GM19463 (cell line): Measurements from ENCODE around the gene E4F1.

Source experiments
- ATAC-seq: cut with Tn5 transposase; IDR thresholded peaks from one replicate; pipeline ENCODE4 v1.9.1; 2021; ENCODE audit warnings: mild to moderate bottlenecking, moderate library complexity; ENCODE audit not compliant: unreplicated experiment

Gene E4F1, protein sequence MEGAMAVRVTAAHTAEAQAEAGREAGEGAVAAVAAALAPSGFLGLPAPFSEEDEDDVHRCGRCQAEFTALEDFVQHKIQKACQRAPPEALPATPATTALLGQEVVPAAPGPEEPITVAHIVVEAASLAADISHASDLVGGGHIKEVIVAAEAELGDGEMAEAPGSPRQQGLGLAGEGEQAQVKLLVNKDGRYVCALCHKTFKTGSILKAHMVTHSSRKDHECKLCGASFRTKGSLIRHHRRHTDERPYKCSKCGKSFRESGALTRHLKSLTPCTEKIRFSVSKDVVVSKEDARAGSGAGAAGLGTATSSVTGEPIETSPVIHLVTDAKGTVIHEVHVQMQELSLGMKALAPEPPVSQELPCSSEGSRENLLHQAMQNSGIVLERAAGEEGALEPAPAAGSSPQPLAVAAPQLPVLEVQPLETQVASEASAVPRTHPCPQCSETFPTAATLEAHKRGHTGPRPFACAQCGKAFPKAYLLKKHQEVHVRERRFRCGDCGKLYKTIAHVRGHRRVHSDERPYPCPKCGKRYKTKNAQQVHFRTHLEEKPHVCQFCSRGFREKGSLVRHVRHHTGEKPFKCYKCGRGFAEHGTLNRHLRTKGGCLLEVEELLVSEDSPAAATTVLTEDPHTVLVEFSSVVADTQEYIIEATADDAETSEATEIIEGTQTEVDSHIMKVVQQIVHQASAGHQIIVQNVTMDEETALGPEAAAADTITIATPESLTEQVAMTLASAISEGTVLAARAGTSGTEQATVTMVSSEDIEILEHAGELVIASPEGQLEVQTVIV

GRCh38 chr16:2223221-2223941 lies at the start of gene E4F1:
Gene E4F1 (plus strand): TSS chr16:2223591. CDS start chr16:2223614, 23 bp downstream.
- ATAC-seq = peak; percentile 94

- no peak for ATAC-seq
These were observed 49.5 kb upstream of the E4F1 start for GRCh38 chr16:2173916-2174315.

- no peak for ATAC-seq
These were observed 48.8 kb upstream of the E4F1 start for GRCh38 chr16:2174396-2175131.

- ATAC-seq = no peak
These were observed 47.9 kb upstream of the E4F1 start for GRCh38 chr16:2175454-2175853.

DNA sequence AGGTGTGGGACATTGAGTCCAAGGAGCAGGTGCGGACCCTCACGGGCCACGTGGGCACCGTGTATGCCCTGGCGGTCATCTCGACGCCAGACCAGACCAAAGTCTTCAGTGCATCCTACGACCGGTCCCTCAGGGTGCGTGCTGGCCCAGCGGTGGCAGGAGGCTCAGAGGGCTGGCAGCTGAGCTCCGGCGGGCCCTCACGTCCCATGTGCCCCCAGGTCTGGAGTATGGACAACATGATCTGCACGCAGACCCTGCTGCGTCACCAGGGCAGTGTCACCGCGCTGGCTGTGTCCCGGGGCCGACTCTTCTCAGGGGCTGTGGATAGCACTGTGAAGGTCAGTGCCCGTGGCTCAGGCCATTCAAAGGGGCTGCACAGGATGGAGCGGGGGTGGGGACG lies 47.3 kb upstream of the E4F1 start:
- ATAC-seq = no peak

- no peak for ATAC-seq
These were observed 46.3 kb upstream of the E4F1 start for GRCh38 chr16:2177101-2177500.

DNA sequence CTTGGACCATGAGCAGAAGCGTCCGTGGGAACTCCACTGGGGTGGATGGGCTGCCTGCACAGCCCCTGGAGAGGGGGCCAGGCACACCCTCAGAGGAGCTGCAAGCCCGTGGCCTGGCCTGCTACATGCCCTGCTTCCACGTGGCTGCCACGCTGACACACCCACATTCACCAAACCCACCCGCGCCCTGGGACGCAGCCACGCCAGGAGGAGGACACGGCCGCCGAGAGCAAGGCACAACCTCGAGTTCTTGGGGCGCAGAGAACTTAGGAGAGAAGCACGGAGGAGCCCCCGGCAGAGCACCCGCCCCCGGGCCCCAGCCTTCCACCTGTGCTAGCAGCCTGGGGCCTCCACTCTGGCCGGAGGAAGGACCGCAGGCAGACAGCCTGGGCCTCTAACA lies 45.8 kb upstream of the E4F1 start:
- no peak for ATAC-seq

DNA sequence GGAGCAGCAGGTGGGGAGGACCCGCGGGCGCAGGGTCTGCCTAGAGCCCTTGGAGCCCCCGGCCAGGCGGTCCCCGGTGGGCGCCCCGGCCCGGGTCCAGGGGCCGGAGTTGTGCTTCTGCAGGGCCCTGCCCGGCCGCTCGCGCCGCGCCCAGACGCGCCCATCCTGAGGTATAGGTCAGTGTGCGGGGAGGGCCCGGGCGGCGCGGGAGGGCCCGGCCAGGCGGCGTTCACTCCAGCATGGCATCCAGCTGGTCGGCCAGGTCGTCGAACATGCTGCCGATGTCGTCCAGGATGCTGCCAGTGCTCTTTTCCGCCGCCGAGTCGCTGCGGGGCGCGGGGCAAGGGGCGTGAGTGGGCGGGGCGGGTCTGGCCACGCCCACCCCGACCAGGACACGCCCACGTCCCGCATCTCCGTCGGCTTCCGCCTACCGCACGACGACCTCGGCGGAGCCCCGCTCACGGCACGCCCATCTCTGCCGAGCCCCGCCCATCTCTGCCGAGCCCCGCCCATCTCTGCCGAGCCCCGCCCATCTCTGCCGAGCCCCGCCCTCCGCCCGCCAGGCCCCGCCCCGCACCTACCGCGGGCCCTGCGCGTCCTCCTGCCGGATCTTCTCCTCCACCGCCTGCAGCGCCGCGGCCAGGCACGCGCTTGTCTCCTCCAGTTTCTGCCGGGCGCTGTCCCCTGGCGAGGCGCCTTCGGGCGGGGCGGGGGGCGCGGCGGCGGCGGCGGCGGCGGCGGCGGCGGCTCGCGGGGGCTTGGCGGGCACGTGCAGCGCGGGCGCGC lies 44.9 kb upstream of the E4F1 start:
- ATAC-seq = no peak

DNA sequence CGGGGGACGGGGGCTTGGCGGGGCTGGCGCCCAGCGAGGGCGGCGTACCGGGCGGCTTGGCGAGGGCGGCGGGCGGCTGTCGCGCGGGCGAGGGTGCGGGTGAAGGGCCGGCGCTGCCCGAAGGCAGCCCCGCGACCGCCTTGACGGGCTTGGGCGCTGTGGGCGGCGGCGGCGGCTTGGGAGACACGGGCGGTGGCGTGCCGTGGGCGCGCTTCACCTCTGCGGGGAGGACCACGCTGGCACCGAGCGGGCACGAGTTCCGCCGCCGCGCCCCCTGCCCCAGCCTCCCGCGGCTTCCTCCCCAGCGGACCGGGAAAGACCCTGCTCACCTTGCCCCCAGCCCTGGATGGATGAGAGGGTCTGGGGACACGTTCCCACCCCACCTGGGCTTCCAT lies 44.3 kb upstream of the E4F1 start:
- no peak for ATAC-seq

DNA sequence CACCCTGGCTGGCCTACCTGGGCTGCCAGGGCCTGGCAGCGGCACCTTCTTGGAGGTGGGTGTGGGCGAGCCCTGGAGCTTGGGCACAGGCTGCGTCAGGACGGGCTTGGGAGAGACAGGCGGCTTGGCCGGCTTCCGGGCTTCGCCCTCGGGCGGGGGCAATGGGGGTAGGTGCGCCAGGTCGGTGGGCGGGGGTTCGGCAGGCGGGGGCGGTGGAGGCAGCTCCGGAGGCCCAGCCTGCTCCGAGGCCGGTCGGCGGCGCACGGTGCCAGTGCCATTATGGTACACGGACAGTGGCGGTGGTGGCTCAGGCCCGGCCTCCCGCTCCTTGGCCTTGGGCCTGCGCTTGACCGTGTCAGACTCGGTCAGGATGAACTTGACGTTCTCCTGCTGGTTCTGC lies 43.8 kb upstream of the E4F1 start:
- ATAC-seq = no peak

- ATAC-seq = no peak
These were observed 42.9 kb upstream of the E4F1 start for GRCh38 chr16:2180461-2180860.

DNA sequence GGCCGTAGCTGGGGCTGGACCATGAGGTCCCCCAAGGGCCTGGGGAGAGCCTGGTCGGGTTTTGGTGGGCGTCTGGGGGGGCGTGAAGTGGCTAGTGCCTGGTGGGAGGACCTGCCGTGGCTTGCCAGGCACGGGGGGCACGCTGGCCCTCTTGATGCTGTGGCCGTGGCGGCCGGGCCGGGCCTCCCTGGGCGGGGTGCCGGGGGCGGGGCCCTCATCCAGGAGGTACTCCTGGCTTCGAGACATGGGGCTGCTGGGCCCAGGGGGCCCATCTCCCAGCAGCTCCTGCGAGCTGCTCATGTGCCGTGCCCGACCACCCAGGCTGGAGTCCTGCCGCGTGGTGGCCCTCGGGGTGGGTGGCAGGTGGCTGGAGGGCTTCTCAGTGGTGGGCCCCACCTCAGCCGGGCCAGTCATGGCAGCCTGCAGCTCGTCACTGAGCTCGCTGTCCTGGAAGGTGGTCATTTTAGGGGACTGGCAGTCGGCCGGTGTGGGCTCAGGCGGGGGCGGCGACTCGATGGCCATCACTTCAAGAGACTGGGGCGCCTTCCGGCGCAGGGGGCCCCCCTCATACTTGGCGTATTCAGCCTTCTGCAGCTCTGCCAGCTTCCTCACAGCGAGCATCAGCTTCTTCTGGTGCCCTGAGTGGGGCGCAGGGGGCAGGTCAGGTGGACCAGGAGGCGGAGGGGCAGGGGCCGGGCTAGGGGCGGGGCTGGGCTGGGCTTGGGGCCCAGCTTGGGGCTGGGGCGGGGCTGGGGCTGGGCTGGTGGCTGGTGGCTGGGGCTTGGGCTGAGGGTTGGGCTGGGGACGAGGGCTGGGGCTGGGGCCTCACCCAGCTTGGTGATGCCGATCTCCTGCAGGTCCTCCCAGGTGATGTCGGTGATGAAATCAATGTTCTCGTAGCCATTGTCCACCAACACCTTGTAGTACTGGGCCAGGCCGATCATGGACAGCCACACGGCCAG lies 42.1 kb upstream of the E4F1 start:
- ATAC-seq = no peak

DNA sequence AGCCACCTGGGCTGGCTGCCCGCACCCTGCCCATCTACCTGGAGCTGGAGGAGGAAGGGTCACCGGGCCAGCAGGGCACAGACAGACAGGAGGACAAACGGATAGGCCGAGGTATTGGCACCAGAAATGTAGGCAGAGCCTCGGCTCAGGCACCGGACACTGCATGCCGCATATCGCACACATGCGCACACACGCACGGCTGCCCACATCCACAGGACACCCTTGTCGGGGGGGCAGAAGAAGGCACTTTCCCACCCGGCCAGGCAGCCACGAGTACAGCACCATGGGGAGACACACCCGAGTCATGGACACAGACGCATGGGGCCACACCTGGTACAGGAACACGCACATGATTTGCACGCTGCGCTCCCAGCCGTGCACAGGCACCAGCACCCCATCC lies 41.4 kb upstream of the E4F1 start:
- ATAC-seq = no peak

GRCh38 chr16:2183671-2184070 lies 39.7 kb upstream of the E4F1 start:
- no peak for ATAC-seq

DNA sequence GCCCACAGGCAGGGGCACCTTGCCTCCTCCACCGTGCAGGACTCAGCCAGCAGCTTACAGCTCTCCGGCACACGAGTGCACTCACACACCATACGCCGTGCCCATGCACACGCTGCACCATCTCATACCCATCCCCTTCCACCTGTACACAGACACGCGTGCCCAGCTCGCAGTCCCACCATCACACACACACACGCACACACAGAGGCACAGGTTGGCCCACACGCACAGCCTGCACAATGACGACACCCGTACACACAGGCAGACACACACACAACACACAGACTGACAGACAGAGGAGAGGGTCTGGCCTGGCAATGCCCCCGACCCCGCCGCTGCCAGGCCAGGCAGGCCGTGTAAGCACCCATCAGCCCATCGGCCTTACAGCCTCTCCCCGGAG lies 39.0 kb upstream of the E4F1 start:
- ATAC-seq = no peak

DNA sequence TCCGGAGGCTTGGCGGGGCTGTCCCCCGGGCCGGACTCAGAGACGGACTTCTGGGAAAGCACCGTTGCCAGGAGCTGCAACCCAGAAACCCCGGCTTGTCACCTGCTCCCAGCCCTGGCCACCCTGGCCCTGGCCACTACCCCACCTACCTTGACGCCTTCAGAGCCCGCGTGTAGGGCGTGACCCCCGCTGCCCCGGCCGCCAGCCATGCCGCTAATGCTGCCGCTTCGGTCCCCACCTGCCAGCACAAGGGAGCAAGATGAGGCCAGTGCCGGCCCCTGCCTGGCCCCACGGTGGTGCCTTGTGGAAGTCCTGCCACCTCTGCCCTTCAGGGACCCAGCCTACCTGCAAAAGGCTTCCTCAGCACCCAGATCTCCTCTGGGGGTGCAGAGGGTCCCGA lies 38.4 kb upstream of the E4F1 start:
- no peak for ATAC-seq

- ATAC-seq = no peak
These were observed 37.3 kb upstream of the E4F1 start for GRCh38 chr16:2186064-2186463.

- no peak for ATAC-seq
These were observed 36.9 kb upstream of the E4F1 start for GRCh38 chr16:2186505-2186904.

GRCh38 chr16:2187212-2187611 lies 36.2 kb upstream of the E4F1 start:
- no peak for ATAC-seq
